Measurements from ENCODE around the gene FRMD4B.

GRCh38 chr3:69392415-69392814 lies 6.5 kb upstream of the FRMD4B start:
- TF ChIP-seq, protein P1, sequence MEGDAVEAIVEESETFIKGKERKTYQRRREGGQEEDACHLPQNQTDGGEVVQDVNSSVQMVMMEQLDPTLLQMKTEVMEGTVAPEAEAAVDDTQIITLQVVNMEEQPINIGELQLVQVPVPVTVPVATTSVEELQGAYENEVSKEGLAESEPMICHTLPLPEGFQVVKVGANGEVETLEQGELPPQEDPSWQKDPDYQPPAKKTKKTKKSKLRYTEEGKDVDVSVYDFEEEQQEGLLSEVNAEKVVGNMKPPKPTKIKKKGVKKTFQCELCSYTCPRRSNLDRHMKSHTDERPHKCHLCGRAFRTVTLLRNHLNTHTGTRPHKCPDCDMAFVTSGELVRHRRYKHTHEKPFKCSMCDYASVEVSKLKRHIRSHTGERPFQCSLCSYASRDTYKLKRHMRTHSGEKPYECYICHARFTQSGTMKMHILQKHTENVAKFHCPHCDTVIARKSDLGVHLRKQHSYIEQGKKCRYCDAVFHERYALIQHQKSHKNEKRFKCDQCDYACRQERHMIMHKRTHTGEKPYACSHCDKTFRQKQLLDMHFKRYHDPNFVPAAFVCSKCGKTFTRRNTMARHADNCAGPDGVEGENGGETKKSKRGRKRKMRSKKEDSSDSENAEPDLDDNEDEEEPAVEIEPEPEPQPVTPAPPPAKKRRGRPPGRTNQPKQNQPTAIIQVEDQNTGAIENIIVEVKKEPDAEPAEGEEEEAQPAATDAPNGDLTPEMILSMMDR (conservative IDR thresholded peaks at IDR 0.05 in 1 of 2, IDR thresholded peaks at IDR 0.05 in 1 of 2; ENCODE audit: extremely low read depth in 1 of 2, insufficient read depth in 1 of 2, low read depth in 1 of 2, low read length in 2 of 2): no peak
- TF ChIP-seq EZH2 (IDR thresholded peaks at IDR 0.05; ENCODE audit: borderline replicate concordance, low read length): no peak
